ENCODE results near the gene TCF7L2.

Gene TCF7L2

GRCh38 chr10:113125612-113126011 is 175.6 kb downstream of the TCF7L2 start:
- DNase-seq (ENCODE audit: low spot score), result no peak

GRCh38 chr10:113126229-113127201 is 176.5 kb downstream of the TCF7L2 start:
- DNase-seq (ENCODE audit: low spot score), result peak; percentile 74

GRCh38 chr10:113127261-113127900 is 177.3 kb downstream of the TCF7L2 start:
- no peak for DNase-seq (ENCODE audit: low spot score)

- no peak for DNase-seq (ENCODE audit: low spot score)
Measured at GRCh38 chr10:113127901-113128283, 177.8 kb downstream of the TCF7L2 start.

- no peak for DNase-seq (ENCODE audit: low spot score)
Measured at GRCh38 chr10:113128450-113129070, 178.5 kb downstream of the TCF7L2 start.

- no peak for DNase-seq (ENCODE audit: low spot score)
Measured at GRCh38 chr10:113129117-113129516, 179.1 kb downstream of the TCF7L2 start.

- DNase-seq (ENCODE audit: low spot score), result no peak
Measured at GRCh38 chr10:113130014-113130641, 180.1 kb downstream of the TCF7L2 start.

GRCh38 chr10:113131613-113132261 is 181.7 kb downstream of the TCF7L2 start:
- no peak for DNase-seq (ENCODE audit: low spot score)

GRCh38 chr10:113132591-113133121 is 182.6 kb downstream of the TCF7L2 start:
- no peak for DNase-seq (ENCODE audit: low spot score)

- DNase-seq (ENCODE audit: low spot score), result no peak
Measured at GRCh38 chr10:113133497-113134115, 183.6 kb downstream of the TCF7L2 start.

GRCh38 chr10:113135025-113135424 is 185.0 kb downstream of the TCF7L2 start:
- DNase-seq (ENCODE audit: low spot score), result no peak

GRCh38 chr10:113137941-113138685 is 188.1 kb downstream of the TCF7L2 start:
- no peak for DNase-seq (ENCODE audit: low spot score)

GRCh38 chr10:113138937-113139585 is 189.0 kb downstream of the TCF7L2 start:
- no peak for DNase-seq (ENCODE audit: low spot score)

GRCh38 chr10:113139699-113140098 is 189.7 kb downstream of the TCF7L2 start:
- DNase-seq (ENCODE audit: low spot score), result no peak

GRCh38 chr10:113140143-113141011 is 190.3 kb downstream of the TCF7L2 start:
- no peak for DNase-seq (ENCODE audit: low spot score)

- no peak for DNase-seq (ENCODE audit: low spot score)
Measured at GRCh38 chr10:113142601-113143362, 192.7 kb downstream of the TCF7L2 start.

GRCh38 chr10:113144576-113144975 is 194.5 kb downstream of the TCF7L2 start:
- no peak for DNase-seq (ENCODE audit: low spot score)

Data from pons (tissue), 1 donor.